K562 (cell line): ENCODE measurements around the gene COMMD9. TPM values are rescaled to one million over a fixed set of nuclear protein-coding genes. Genes with fewer than 3 reads are reported as not detected.

ENCODE experiments used
- ATAC-seq: fragments of 200-7000 bp; cut with Tn5 transposase; 3 replicates; pipeline ENCODE4 v1.9.1; 2020; ENCODE audit warnings: moderate library complexity
- BruUV-seq: library from RNA; stranded (reverse); fragments of 400-500 nt; replicated peaks from 2 replicates; lab custom pipeline; 2021; lab: Mats Ljungman, UMichigan
- CTCF ChIA-PET: fragments of 300-600 bp; formaldehyde crosslinking; extraction: SDS; loops from one replicate; lab custom pipeline; 2021; ENCODE audit warnings: low intra/inter-chr PET ratio; lab: Yijun Ruan, JAX
- POLR2A ChIA-PET: fragments of 300-600, 350-650 bp; sonication (Branson Sonifier 250); formaldehyde crosslinking; extraction: SDS; loops from one replicate; lab custom pipeline; 2021; ENCODE audit warnings: antibody characterized with exemption, inconsistent platforms; lab: Yijun Ruan, JAX
- DNase-seq, 4 experiments: peaks; one replicate each; pipeline versions ENCODE4 v3.0.0 to v3.0.0-alpha.2; 2011 to 2018; ENCODE audit warnings: low spot score in 3 of 4, mixed read lengths in 3 of 4; ENCODE audit errors: extremely low read depth in 1 of 4
- FAIRE-seq: peaks from 2 replicates; lab custom pipeline; 2011; peaks lifted over from hg19 to GRCh38; lab: Jason Lieb, UNC
- H2AFZ ChIP-seq: 2 replicates; pipeline ENCODE4 v1.6.0; 2011; ENCODE audit warnings: low read depth, low read length, control low read depth, inconsistent platforms
- H3K27ac ChIP-seq: fragments of 200-600 bp; 3 replicates; pipeline ENCODE4 v1.8.0; 2011; ENCODE audit warnings: low read depth, mild to moderate bottlenecking, control low read depth, inconsistent platforms, low read length, moderate library complexity, mixed read lengths; ENCODE audit errors: extremely low read depth
- H3K27me3 ChIP-seq, 2 experiments: fragments of 300-600 bp in 1 of 2; 2 replicates in 1 of 2; 3 replicates in 1 of 2; pipeline versions ENCODE4 v1.6.0 to v1.8.0; 2011; ENCODE audit warnings: inconsistent platforms in 2 of 2, low read length in 2 of 2, mild to moderate bottlenecking in 1 of 2, mixed read lengths in 1 of 2, moderate library complexity in 1 of 2; ENCODE audit not compliant: control insufficient read depth in 2 of 2, insufficient read depth in 2 of 2
- H3K36me3 ChIP-seq: fragments of 300-600 bp; 3 replicates; pipeline ENCODE4 v1.8.0; 2011; ENCODE audit warnings: mild to moderate bottlenecking, low read length, inconsistent platforms; ENCODE audit not compliant: control insufficient read depth, insufficient read depth
- H3K4me1 ChIP-seq, 2 experiments: fragments of 200-600 bp in 1 of 2; replicated peaks in 1 of 2; 2 replicates in 1 of 2; 3 replicates in 1 of 2; pipeline versions ENCODE4 v1.5.1 to v1.8.0; 2011; ENCODE audit warnings: inconsistent platforms in 2 of 2, low read length in 2 of 2, mild to moderate bottlenecking in 1 of 2, mixed read lengths in 1 of 2, moderate library complexity in 1 of 2; ENCODE audit not compliant: control insufficient read depth in 2 of 2, insufficient read depth in 2 of 2
- H3K4me2 ChIP-seq: 2 replicates; pipeline ENCODE4 v1.6.1; 2011; ENCODE audit warnings: low read length, control low read depth, inconsistent platforms, mixed read lengths; ENCODE audit not compliant: insufficient read depth
- H3K4me3 ChIP-seq: fragments of 200-600 bp; sonication (generic), shearing (Covaris generic); 2 replicates; pipeline ENCODE4 v1.5.1; 2016; ENCODE audit warnings: control low read depth, inconsistent platforms
- H3K79me2 ChIP-seq: fragments of 200-600 bp; 3 replicates; pipeline ENCODE4 v1.8.0; 2011; ENCODE audit warnings: low read length, inconsistent platforms; ENCODE audit not compliant: control insufficient read depth, insufficient read depth
- H3K9ac ChIP-seq, 2 experiments: 2 replicates each; pipeline versions ENCODE4 v1.6.0 to v1.6.1; 2011; ENCODE audit warnings: low read depth in 2 of 2, low read length in 2 of 2, control low read depth in 1 of 2, inconsistent platforms in 1 of 2, mild to moderate bottlenecking in 1 of 2, mixed read lengths in 1 of 2; ENCODE audit not compliant: insufficient read depth in 1 of 2
- H3K9me1 ChIP-seq: one replicate; pipeline ENCODE4 v1.6.0; 2011; ENCODE audit warnings: inconsistent platforms, mild to moderate bottlenecking, low read length, moderate library complexity; ENCODE audit not compliant: control insufficient read depth, insufficient read depth
- H3K9me3 ChIP-seq: replicated peaks from 2 replicates; pipeline ENCODE4 v1.5.1; 2011; ENCODE audit warnings: low read depth, low read length, inconsistent platforms; ENCODE audit not compliant: control insufficient read depth, insufficient read depth
- H4K20me1 ChIP-seq: replicated peaks from 2 replicates; pipeline ENCODE4 v1.6.1; 2011; ENCODE audit warnings: low read length, inconsistent platforms, mixed read lengths; ENCODE audit not compliant: control insufficient read depth, insufficient read depth
- GABPB1 ChIP-seq: sonication (generic); formaldehyde crosslinking; IDR thresholded peaks from 2 replicates; pipeline ENCODE4 v1.8.0; 2022; ENCODE audit warnings: mild to moderate bottlenecking, missing genetic modification reagents
- NR1H2 ChIP-seq: sonication (generic); formaldehyde crosslinking; IDR thresholded peaks from 2 replicates; pipeline ENCODE4 v1.4.0; 2020; ENCODE audit warnings: mild to moderate bottlenecking, missing genetic modification reagents
- PCBP1 ChIP-seq: fragments of 200-400 bp; formaldehyde crosslinking; IDR thresholded peaks from 2 replicates; pipeline ENCODE4 v1.6.1; 2018; ENCODE audit warnings: mild to moderate bottlenecking, low read depth, low read length; ENCODE audit not compliant: poor library complexity, severe bottlenecking
- RBM25 ChIP-seq: fragments of 200-400 bp; formaldehyde crosslinking; IDR thresholded peaks from 2 replicates; pipeline ENCODE4 v1.6.1; 2018; ENCODE audit warnings: low read length, low read depth, moderate library complexity; ENCODE audit not compliant: severe bottlenecking
- TGIF2 ChIP-seq: sonication (generic); formaldehyde crosslinking; IDR thresholded peaks from 2 replicates; pipeline ENCODE4 v1.8.1; 2022; ENCODE audit warnings: mild to moderate bottlenecking, missing genetic modification reagents, moderate library complexity
- TRIM24 ChIP-seq, 2 experiments: fragments of 450-650 bp; IDR thresholded peaks; 2 replicates each; pipeline ENCODE4 v1.6.1; 2016
- ZBTB17 ChIP-seq: fragments of 450-650 bp; formaldehyde crosslinking; IDR thresholded peaks from 2 replicates; pipeline ENCODE4 v1.4.0; 2020; ENCODE audit warnings: mild to moderate bottlenecking
- WGBS: fragments of 100-300 bp; shearing (Covaris generic); methylation state at CpG from one replicate; pipeline ENCODE4 v1.1.6; 2016; ENCODE audit warnings: low coverage, mixed read lengths; ENCODE audit not compliant: insufficient coverage; ENCODE audit errors: missing lambda C conversion rate; 5-methylcytosine and 5-hydroxymethylcytosine counted together
- in situ Hi-C: fragments of 300-500 bp; cut with MboI; formaldehyde crosslinking; loops from 4 replicates; pipeline ENCODE4 v1.15.0; 2018; ENCODE audit warnings: inconsistent platforms, mixed read lengths
- intact Hi-C: fragments of 100-400 bp; cut with micrococcal nuclease; formaldehyde crosslinking; loops from 2 replicates; pipeline ENCODE4 v1.14.2; 2022
- polyA plus RNA-seq, 8 experiments: library from polyadenylated mRNA; depleted of rRNA in 4 of 8; stranded (reverse) in 5 of 8; unstranded in 3 of 8; fragments of >200 nt; fragmentation: Nextera tagmentation in 2 of 8; fragmentation: Illumina TruSeq in 1 of 8; extraction: Ambion mirVana in 2 of 8; extraction: Trizol in 1 of 8; gene quantifications; 2 replicates each; pipeline versions ENCODE4 v1.2.1 to v1.2.3, GENCODE V29; 2011 to 2014; ENCODE audit warnings: inconsistent platforms in 1 of 8, missing spikeins in 1 of 8
- total RNA-seq, 7 experiments: library from RNA; depleted of rRNA in 6 of 7; stranded (reverse); fragments of >200 nt in 6 of 7; fragmentation: Illumina TruSeq in 2 of 7; extraction: Trizol in 2 of 7; gene quantifications; 2 replicates each; pipeline versions ENCODE4 v1.2.1 to v1.2.3, GENCODE V29; 2011 to 2021; ENCODE audit warnings: low replicate concordance in 1 of 7
- TF ChIP-seq, protein P1 (sequence below), 2 experiments: fragments of 450-650 bp in 1 of 2; sonication (generic) in 1 of 2; formaldehyde crosslinking in 1 of 2; IDR thresholded peaks in 1 of 2; conservative IDR thresholded peaks in 1 of 2; 2 replicates each; pipeline versions ENCODE4 v1.6.1 to v1.8.1; 2016 to 2023; ENCODE audit warnings: mild to moderate bottlenecking in 2 of 2, moderate library complexity in 2 of 2, inconsistent platforms in 1 of 2, missing genetic modification reagents in 1 of 2
- TF ChIP-seq, protein P2 (sequence below): fragments of 250-450 bp; sonication (Bioruptor Pico); IDR thresholded peaks from 2 replicates; pipeline ENCODE4 v1.8.0; 2022; ENCODE audit warnings: inconsistent platforms
- TF ChIP-seq, protein P3 (sequence below): fragments of 200-800 bp; sonication (Bioruptor generic); IDR thresholded peaks from 2 replicates; pipeline ENCODE4 v1.6.1; 2017; ENCODE audit warnings: missing genetic modification characterization, missing compliant biosample characterization

COMMD9 gene
- total and polyA plus RNA-seq, 9 of the 15 experiments (the other 6 are each of a cell fraction or from before 2014, with no cell fraction given): 27.3 to 121 (median 48.0) TPM

DNA sequence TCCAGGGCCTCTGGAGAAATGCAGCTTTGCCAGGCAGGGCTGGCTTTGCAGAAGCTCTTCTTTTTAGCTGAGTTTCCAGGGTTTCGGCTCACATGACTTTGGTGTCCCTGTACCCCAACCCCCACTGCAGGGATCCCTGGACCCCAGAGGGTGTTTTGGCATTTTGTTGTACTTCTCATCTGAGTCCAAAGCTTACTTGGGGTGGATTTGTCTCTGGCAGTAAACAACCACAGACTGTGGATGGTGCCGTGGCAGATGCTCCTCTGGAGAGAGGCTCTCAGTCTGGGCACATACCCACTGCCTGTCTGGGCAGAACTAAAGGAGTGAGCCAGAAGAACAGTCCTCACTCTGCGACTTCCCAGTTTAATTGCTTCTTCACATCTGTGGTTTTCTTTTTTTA, 49.6 kb downstream of the COMMD9 start (continued):
- TF ChIP-seq, protein P1, sequence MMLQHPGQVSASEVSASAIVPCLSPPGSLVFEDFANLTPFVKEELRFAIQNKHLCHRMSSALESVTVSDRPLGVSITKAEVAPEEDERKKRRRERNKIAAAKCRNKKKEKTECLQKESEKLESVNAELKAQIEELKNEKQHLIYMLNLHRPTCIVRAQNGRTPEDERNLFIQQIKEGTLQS (IDR thresholded peaks at IDR 0.05): no peak
- TF ChIP-seq, protein P1 (CRISPR knock-in tag; conservative IDR thresholded peaks at IDR 0.05): no peak
- TF ChIP-seq TRIM24 (IDR thresholded peaks at IDR 0.05): no peak
- no peak for TF ChIP-seq ZBTB17 (CRISPR knock-in tag)
- TF ChIP-seq, protein P2, sequence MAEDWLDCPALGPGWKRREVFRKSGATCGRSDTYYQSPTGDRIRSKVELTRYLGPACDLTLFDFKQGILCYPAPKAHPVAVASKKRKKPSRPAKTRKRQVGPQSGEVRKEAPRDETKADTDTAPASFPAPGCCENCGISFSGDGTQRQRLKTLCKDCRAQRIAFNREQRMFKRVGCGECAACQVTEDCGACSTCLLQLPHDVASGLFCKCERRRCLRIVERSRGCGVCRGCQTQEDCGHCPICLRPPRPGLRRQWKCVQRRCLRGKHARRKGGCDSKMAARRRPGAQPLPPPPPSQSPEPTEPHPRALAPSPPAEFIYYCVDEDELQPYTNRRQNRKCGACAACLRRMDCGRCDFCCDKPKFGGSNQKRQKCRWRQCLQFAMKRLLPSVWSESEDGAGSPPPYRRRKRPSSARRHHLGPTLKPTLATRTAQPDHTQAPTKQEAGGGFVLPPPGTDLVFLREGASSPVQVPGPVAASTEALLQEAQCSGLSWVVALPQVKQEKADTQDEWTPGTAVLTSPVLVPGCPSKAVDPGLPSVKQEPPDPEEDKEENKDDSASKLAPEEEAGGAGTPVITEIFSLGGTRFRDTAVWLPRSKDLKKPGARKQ: no peak
- no peak for TF ChIP-seq GABPB1 (CRISPR knock-in tag)
- no peak for TF ChIP-seq PCBP1

DNA sequence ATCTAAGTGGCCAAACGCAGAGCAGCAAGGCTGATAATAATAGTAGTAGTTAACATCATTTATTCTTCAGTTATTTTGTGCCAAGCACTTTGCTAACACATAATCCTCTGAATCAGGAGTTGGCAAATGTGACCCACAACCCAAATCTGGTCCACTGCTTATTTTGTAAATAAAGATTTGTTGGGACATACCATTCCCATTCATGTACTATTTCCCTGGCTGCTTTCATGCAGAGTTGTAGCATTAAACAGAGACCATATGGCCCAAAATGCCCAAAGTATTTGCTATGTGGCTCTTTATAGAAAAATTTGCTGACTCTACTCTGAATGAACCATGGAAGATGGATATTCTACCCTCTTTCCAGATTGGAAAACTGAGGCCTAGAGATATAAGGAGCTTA, 50.3 kb downstream of the COMMD9 start:
- Histone ChIP-seq H3K27me3 (peaks cover 0 to 5% of the 10 kb centered on the region in 2 experiments; a peak in 1 of 5 replicates), H3K9me3 (no peaks in the 10 kb centered on the region), H3K27ac (no peak overlapping the region), H3K9ac (no peak overlapping the region), H3K4me1 (no peaks in the 10 kb centered on the region), H3K79me2 (no peaks in the 10 kb centered on the region), H3K36me3 (no peaks in the 10 kb centered on the region), H3K9me1 (no peaks in the 10 kb centered on the region), H3K4me3 (no peak overlapping the region), H4K20me1 (no peaks in the 10 kb centered on the region; the same call in 1 of the 2 replicates), H2AFZ (no peak overlapping the region)
- BruUV-seq: no TSS peak
- CTCF ChIA-PET: interaction anchor here (0.6 kb wide), 1 partner anchor 80 kb away, joined by 3 read pairs; no protein-coding TSS in a partner anchor
- FAIRE-seq (no peak), DNase-seq (no peak)
- POLR2A ChIA-PET: no interaction called here
- intact Hi-C loops: no loop called here
- WGBS: 0% methylated on average over 1 of the region's 1 CpG
- TF ChIP-seq RBM25 (peak; percentile 65), NR1H2 (no peak), TGIF2 (CRISPR knock-in tag) (no peak)
- TF ChIP-seq, protein P3, sequence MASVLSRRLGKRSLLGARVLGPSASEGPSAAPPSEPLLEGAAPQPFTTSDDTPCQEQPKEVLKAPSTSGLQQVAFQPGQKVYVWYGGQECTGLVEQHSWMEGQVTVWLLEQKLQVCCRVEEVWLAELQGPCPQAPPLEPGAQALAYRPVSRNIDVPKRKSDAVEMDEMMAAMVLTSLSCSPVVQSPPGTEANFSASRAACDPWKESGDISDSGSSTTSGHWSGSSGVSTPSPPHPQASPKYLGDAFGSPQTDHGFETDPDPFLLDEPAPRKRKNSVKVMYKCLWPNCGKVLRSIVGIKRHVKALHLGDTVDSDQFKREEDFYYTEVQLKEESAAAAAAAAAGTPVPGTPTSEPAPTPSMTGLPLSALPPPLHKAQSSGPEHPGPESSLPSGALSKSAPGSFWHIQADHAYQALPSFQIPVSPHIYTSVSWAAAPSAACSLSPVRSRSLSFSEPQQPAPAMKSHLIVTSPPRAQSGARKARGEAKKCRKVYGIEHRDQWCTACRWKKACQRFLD (CRISPR knock-in tag): no peak
- TF ChIP-seq, all 486 proteins: peak for 1
- H3K4me2 ChIP-seq: no peak overlapping the region
- in situ Hi-C loops: no loop called here
- no peak for ATAC-seq
